ENCODE measurements around the gene C22orf15.
"Not testable (repeated sequence)": the region's sequence is repeated elsewhere in the genome, so short reads cannot be mapped to it uniquely, and the experiment has no call there.

The C22orf15 gene

DNA sequence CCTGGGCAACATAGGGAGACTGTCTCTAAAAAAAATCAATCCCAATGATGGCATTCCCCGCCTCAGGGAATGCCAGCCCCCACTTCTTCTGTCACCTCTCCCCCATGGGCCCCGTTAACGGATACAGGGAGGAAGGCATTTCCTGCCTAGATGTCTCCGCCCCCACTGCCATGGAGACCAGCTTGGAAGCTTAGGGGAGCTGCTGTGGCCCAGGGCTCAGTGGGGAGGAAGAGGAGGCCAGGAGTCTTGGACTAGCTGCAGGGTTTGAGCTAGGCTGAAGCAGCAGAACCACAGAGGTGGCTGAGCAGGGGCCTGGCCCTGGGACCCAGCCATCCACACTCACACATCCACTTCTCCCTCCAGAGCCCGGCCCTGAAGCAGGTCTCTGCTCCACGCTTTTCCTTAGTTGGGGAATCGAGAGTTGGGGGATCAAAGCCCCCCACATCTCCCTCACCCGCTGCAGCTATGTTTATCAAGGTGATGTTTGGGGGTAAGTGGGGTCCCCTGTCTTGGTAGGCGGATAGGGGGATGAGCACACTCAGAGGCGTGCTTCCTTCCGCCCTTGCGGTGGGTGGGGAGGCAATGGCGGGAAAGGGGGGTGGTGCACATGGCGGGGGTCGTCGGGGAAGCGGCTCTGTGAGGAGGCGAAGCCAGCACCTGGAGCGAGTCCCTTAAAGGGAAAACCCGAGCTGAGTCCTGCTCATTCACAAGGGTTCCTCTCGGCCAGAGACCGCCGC, at the start of gene C22orf15:
TSS of gene C22orf15 (plus strand) at position 149 of the 737 bp plus-strand sequence. CDS start at position 466, 317 bp downstream.
- no peak for DNase-seq

GRCh38 chr22:23713696-23714595, 48.8 kb upstream of the C22orf15 start:
- no peak for DNase-seq

DNA sequence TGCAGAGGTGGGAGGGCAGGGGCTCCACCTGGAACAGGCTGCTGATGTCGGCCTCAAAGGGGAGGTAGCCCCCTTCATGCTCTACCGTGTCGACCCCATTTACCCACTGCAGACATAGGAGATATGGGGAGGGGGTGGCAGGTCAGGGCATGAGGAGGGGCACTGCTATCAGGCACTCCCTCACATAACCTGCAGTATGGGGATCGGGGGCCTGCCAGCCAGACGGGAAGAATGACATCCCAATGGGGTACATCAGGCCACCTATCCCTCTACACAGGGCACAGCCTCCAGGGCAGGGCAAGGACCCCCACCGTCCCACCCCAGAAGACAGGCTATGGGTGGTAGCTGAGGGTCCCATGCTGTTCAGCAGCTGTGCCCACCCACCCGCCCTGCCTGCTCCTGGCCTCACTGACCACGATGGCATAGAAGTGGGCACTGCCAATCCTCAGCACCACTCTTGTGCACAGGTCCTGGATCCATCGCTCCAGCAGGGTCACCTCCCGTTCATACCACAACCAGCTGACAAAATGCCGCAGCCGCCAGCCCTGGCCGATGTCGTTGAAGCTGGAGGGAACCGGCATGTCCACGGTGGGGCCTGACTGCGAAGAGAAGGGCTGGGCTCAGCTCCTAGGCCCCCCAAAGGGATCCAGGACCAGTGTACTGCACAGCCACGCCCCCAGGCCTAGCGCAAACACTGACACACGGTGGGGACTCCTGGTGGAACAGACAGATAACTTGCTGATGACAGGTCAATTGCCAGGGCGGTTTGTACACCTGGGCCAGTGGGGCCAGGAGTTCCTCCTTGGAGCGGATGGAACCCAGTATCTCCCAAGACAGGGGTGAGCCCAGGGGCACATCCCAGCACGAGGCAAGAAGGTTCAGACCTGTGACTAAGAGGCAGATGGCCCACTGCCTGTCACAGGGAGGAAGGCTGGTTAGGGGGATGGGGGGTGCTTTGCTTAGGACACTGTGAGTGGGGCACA, 47.9 kb upstream of the C22orf15 start:
- DNase-seq, result no peak

GRCh38 chr22:23715806-23716375, 46.9 kb upstream of the C22orf15 start:
- DNase-seq, result no peak

GRCh38 chr22:23716811-23717801, 45.7 kb upstream of the C22orf15 start:
- peak; percentile 78 for DNase-seq

- no peak for DNase-seq
Observed at GRCh38 chr22:23718371-23719165, 44.2 kb upstream of the C22orf15 start.

GRCh38 chr22:23720855-23721254, 41.9 kb upstream of the C22orf15 start:
- no peak for DNase-seq

GRCh38 chr22:23722160-23722559, 40.6 kb upstream of the C22orf15 start:
- DNase-seq, result no peak

DNA sequence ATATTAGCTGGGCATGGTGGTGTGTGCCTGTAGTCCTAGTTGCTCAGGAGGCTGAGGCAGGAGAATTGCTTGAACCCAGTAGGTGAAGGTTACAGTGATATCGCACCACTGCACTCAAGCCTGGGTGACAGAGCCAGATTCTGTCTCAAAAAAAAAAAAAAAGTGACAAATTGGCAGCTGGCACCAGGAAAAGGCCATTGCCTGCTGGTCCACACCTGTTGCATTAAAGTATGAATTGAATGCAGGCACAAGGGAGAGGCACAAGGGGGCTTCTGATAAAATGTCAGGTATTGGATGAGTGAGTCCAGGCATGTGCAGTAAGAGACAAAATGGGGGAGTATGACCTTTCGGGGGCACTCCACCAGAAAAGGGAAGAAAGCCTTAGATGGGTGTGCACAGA, 40.1 kb upstream of the C22orf15 start:
- DNase-seq, result no peak

GRCh38 chr22:23728108-23728507, 34.7 kb upstream of the C22orf15 start:
- DNase-seq, result not testable (repeated sequence)

- DNase-seq, result no peak
Observed at GRCh38 chr22:23737696-23738095, 25.1 kb upstream of the C22orf15 start.

DNA sequence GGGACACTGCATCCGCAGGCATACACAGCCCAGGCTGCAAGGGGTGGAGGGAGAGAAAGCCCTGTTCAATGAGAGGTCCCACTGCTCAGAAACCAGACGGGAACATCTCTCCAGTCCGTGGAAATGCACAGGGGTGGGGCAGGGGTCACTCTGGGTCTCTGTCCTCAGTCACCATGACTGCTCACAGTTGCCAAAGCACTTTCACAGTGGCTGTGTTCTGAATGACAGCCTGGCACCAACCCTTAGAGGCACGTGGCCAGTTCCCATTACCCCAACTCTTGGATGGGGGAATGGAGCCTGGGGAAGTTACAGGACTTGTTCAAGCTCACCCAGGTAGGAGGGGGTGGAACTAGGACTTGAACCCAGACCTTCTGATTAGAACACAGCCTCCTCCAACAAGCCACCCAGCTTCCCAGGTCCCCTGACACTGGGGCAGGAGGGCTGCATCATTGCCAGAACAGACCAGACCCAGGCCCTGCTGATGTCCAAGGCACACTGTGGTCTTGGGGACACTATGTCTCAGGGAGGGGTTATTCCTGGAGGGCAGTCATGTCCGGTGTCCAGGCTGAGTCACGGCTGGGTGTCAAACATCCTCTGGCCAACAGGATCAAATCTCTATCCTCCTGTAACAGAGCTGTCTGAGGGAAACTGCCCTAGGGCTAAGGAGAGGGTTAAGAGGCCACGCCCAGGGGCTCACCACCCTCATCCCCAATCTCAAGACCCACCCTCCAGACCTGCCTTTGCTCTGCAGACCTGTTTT, 20.1 kb upstream of the C22orf15 start:
- DNase-seq, result no peak

GRCh38 chr22:23743303-23743705, 19.5 kb upstream of the C22orf15 start:
- DNase-seq, result no peak

DNA sequence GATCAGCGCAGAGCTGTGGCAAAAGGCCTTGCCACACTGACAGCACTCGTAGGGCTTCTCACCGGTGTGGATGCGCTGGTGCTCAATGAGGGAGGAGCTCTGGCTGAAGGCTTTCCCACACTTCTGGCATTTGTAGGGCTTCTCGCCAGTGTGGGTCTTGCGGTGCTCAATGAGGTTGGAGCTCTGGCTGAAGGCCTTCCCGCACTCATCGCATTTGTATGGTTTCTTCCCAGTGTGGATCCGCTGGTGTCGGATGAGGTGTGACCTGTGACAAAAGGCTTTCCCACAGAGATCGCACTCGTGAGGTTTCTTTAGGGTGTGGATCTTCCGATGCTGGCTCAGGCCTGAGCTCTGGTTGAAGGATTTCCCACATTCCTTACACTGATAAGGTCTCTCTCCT, 18.8 kb upstream of the C22orf15 start:
- DNase-seq, result no peak

GRCh38 chr22:23744485-23744884, 18.3 kb upstream of the C22orf15 start:
- no peak for DNase-seq

DNA sequence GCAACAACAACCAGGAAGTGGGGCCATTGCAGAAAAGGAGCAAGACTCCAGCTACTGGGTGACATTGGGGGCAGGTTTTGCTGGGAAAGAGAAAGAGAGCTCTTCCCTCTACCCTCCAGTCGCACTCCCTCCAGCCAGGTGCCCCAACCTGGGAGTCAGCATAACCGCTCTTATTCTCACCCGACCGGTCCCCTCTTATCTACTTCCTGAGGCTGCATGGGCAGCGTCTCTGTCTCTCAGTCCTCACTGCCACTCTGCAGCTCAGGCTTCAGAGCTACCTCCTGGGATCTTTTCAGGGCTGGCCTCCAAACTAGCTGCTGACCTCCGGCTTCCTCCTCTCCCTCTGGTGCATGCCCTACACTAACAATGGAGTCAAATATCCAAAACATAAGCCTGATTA, 17.0 kb upstream of the C22orf15 start:
- no peak for DNase-seq

DNA sequence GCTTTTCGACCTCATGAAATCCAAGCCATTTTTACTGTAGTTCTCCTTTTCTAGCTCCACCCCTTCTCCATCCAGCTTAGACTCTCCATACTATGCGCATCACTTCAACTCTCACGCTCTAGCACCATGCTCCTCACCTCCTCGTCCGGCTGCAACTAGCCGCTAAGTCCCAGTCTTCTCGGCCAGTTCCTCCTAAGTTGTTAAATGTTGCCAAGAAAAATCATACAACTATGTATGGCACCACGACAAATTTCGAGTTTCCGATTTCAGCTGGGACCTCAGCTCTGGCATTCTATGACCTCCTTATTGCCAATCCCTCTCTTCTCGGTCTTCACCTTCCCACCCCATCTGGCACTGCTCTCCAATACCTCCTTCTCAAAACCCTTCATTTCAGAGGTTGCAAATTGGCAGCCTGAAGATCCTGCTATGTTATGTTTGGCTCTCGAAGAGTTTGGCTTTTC, 12.9 kb upstream of the C22orf15 start:
- no peak for DNase-seq

GRCh38 chr22:23750367-23750713, 12.4 kb upstream of the C22orf15 start:
- DNase-seq, result no peak

- DNase-seq, result peak; percentile 83
Observed at GRCh38 chr22:23750714-23751440, 11.9 kb upstream of the C22orf15 start, which contains the start of gene ZNF70. Gene ZNF70, minus strand, starts transcription at chr22:23751112. Its CDS starts 5,972 bp downstream, at chr22:23745140.
